ENCODE results near the gene PLA2G7. TPM values are rescaled to one million over a fixed set of nuclear protein-coding genes. Genes with fewer than 3 reads are reported as not detected.

The PLA2G7 gene
- total and polyA plus RNA-seq, 2 of the 8 experiments (the other 6 are each of a cell fraction or from before 2014, with no cell fraction given): 1.5 to 2.2 TPM

DNA sequence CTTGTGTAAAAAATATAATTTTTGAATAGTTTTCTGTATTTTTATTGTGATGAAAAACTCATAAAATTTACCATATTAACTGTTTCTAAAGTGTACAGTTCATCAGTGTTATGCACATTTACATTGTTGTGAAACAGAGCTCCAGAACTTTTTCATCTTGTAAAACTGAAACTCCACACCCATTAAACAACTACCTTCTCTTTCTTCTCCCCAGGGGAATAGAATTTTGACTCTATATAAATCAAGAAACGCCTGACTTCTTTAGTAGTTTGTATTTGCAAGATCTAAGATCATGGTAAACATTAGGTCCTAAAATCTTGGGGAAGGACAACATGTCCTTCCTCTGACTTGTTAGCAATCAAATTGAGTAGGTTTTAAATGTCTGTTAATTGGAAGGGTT, 20.7 kb upstream of the PLA2G7 start:
- Histone ChIP-seq H3K79me2 (ENCODE audit: control insufficient read depth in 1 of 2, insufficient read depth in 2 of 2, low read length in 2 of 2) (no peaks in the 10 kb centered on the region), H2BK12ac (ENCODE audit: low read depth, low read length) (no peak overlapping the region), H2BK5ac (ENCODE audit: low read depth, low read length) (no peak overlapping the region), H3K36me3 (ENCODE audit: control insufficient read depth in 2 of 4, insufficient read depth in 4 of 4, low read length in 3 of 4) (no peaks in the 10 kb centered on the region), H4K8ac (ENCODE audit: extremely low read depth, insufficient read depth, low read length) (no peak overlapping the region), H2BK20ac (ENCODE audit: low read length) (no peak overlapping the region), H4K20me1 (replicated peaks in 1 of 2; ENCODE audit: control insufficient read depth in 1 of 2, insufficient read depth in 2 of 2, low read length in 2 of 2) (no peaks in the 10 kb centered on the region), H2AK5ac (ENCODE audit: low read depth, low read length) (no peak overlapping the region), H3K4me1 (replicated peaks in 1 of 4; ENCODE audit: control insufficient read depth in 3 of 4, insufficient read depth in 4 of 4, low read length in 3 of 4) (peaks cover 0 to 7% (median 3%) of the 10 kb centered on the region in 4 experiments; a peak in 3 of 7 replicates), H4K5ac (ENCODE audit: insufficient read length, low read depth, low read length) (no peak overlapping the region), H3K27ac (ENCODE audit: low read depth, low read length) (no peak overlapping the region), H3K56ac (replicated peaks; ENCODE audit: insufficient read length, low read depth, low read length) (no peak overlapping the region), H3K79me1 (ENCODE audit: low read depth, low read length) (no peaks in the 10 kb centered on the region), H3K9me3 (ENCODE audit: insufficient read depth in 2 of 2, low read depth in 1 of 2, low read length in 1 of 2) (no peaks in the 10 kb centered on the region), H3K9ac (replicated peaks in 1 of 4; ENCODE audit: extremely low read depth in 1 of 4, low read depth in 3 of 4, low read length in 3 of 4) (no peak overlapping the region), H3K14ac (ENCODE audit: insufficient read length) (no peak overlapping the region), H3K4me3 (ENCODE audit: extremely low read depth in 1 of 4, insufficient read depth in 2 of 4, low read depth in 3 of 4, low read length in 4 of 4) (no peak overlapping the region), H4K91ac (replicated peaks; ENCODE audit: insufficient read length, low read length) (no peak overlapping the region), H3K27me3 (replicated peaks in 1 of 4; ENCODE audit: control insufficient read depth in 3 of 4, extremely low read depth in 1 of 4, insufficient read depth in 3 of 4, low read length in 3 of 4) (no peaks in the 10 kb centered on the region), H2BK15ac (ENCODE audit: low read length) (no peak overlapping the region), H3K23ac (ENCODE audit: insufficient read length) (no peak overlapping the region), H3K4me2 (ENCODE audit: insufficient read depth in 1 of 2, low read depth in 2 of 2, low read length in 2 of 2) (no peak overlapping the region), H2BK120ac (replicated peaks; ENCODE audit: low read depth, low read length) (no peak overlapping the region), H2AFZ (ENCODE audit: low read length) (no peak overlapping the region), H3K23me2 (ENCODE audit: low read depth, low read length) (no peaks in the 10 kb centered on the region), H3K4ac (replicated peaks; ENCODE audit: insufficient read length, low read depth, low read length) (no peak overlapping the region), H3K18ac (ENCODE audit: extremely low read depth, low read length) (no peak overlapping the region)
- ChIA-PET CTCF (ENCODE audit: partially characterized antibody) (interaction anchor here (1.3 to 2.5 kb wide), 3 partner anchors 21 to 27 kb away, joined by 3 to 5 read pairs (median 3); partner anchors contain the start of gene PLA2G7), POLR2A (ENCODE audit: partially characterized antibody) (no interaction called here)
- DNase-seq (ENCODE audit: low read depth in 1 of 2, low spot score in 2 of 2) (no peak), FAIRE-seq (no peak)
- 78% methylated on average over 1 of the region's 1 CpG; no CpG with 5 or more reads in 1 of the 2 experiments for WGBS, 2 experiments (ENCODE audit: extremely low coverage in 1 of 2, insufficient coverage in 1 of 2, insufficient read length in 1 of 2, insufficient replicate concordance in 2 of 2, low coverage in 1 of 2, low lambda C conversion rate in 2 of 2, missing lambda C conversion rate in 1 of 2)
- no peak for TF ChIP-seq PHF8 (conservative IDR thresholded peaks at IDR 0.05; ENCODE audit: low read depth, low read length)
- TF ChIP-seq, protein P1, sequence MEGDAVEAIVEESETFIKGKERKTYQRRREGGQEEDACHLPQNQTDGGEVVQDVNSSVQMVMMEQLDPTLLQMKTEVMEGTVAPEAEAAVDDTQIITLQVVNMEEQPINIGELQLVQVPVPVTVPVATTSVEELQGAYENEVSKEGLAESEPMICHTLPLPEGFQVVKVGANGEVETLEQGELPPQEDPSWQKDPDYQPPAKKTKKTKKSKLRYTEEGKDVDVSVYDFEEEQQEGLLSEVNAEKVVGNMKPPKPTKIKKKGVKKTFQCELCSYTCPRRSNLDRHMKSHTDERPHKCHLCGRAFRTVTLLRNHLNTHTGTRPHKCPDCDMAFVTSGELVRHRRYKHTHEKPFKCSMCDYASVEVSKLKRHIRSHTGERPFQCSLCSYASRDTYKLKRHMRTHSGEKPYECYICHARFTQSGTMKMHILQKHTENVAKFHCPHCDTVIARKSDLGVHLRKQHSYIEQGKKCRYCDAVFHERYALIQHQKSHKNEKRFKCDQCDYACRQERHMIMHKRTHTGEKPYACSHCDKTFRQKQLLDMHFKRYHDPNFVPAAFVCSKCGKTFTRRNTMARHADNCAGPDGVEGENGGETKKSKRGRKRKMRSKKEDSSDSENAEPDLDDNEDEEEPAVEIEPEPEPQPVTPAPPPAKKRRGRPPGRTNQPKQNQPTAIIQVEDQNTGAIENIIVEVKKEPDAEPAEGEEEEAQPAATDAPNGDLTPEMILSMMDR (IDR thresholded peaks at IDR 0.05; ENCODE audit: control extremely low read depth in 1 of 3, insufficient read depth in 1 of 3, low read depth in 1 of 3, low read length in 3 of 3): no peak
- no peak for TF ChIP-seq BCL11A (IDR thresholded peaks at IDR 0.05; ENCODE audit: low read depth in 2 of 2, low read length in 2 of 2)
- no peak for TF ChIP-seq TAF7 (optimal IDR thresholded peaks at IDR 0.05; ENCODE audit: borderline replicate concordance, low read depth, low read length)
- no peak for TF ChIP-seq KDM5A (IDR thresholded peaks at IDR 0.05; ENCODE audit: low read length)
- no peak for TF ChIP-seq GABPA (IDR thresholded peaks at IDR 0.05; ENCODE audit: borderline replicate concordance, insufficient read depth, low read length)
- TF ChIP-seq POLR2AphosphoS5 (IDR thresholded peaks at IDR 0.05; ENCODE audit: low read depth, low read length): no peak
- no peak for TF ChIP-seq SIN3A (conservative IDR thresholded peaks at IDR 0.05 in 1 of 2, IDR thresholded peaks at IDR 0.05 in 1 of 2; ENCODE audit: low read depth in 1 of 2, low read length in 2 of 2)
- TF ChIP-seq CBX5 (IDR thresholded peaks at IDR 0.05; ENCODE audit: low read depth, low read length): no peak

Measured in H1 (cell line).